HG02852 (cell line): ENCODE measurements around the gene RMDN3.

Experiments
- ATAC-seq: cut with Tn5 transposase; IDR thresholded peaks from one replicate; pipeline ENCODE4 v1.9.1; 2021; ENCODE audit warnings: mild to moderate bottlenecking, moderate library complexity; ENCODE audit not compliant: unreplicated experiment

The RMDN3 gene

GRCh38 chr15:40695469-40695890 lies 59.6 kb downstream of the RMDN3 start:
- ATAC-seq: peak; percentile 27

GRCh38 chr15:40694688-40695468 lies 60.2 kb downstream of the RMDN3 start, which contains the start of gene RAD51:
Gene RAD51 (plus strand): TSS chr15:40695174. CDS start chr15:40698759, 3,585 bp downstream.
- ATAC-seq: peak; percentile 73

DNA sequence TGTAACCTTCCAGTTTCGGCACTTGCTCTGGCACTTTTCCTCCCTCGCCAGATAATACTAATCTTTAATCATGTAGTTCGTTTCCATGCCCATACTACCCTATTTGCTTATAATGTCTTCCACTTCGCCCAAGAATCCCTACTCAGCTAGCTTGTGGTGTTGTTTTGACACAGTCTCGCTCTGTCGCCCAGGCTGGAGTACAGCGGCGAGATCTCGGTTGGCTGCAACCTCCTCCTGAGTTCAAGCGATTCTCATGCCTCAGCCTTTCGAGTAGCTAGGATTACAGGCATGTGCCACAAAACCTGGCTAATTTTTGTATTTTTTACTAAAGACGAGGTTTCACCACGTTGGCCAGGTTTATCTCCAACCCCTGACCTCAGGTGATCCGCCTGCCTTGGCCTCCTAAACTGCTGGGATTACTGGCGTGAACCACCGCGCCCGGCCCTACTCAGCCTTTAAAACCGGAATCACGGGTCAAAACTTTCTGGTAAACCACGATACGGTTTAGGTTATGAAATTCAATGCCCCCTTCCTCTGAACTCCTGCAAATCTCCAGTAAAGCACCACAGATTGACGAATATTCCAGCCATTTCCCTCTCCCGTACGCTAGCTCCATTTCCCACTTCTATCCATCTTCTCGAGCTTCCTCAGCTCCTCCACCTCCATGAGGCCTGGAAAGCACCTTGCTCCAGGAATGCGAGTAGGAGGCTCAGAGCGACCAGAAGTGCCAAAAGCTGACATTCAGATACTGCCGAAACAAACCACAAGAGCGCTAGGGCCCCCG lies 61.0 kb downstream of the RMDN3 start:
- peak; percentile 19 for ATAC-seq

- ATAC-seq: no peak
These were observed 63.3 kb downstream of the RMDN3 start for GRCh38 chr15:40691737-40692136.

GRCh38 chr15:40688932-40689799 lies 65.9 kb downstream of the RMDN3 start:
- no peak for ATAC-seq
